HG02623 (cell line): ENCODE data around the gene CD248.
"Not testable (repeated sequence)": the region's sequence is repeated elsewhere in the genome, so short reads cannot be mapped to it uniquely, and the experiment has no call there.

Experiments
- ATAC-seq: cut with Tn5 transposase; IDR thresholded peaks from one replicate; pipeline ENCODE4 v1.9.1; 2021; ENCODE audit warnings: moderate library complexity; ENCODE audit not compliant: unreplicated experiment

Gene CD248

GRCh38 chr11:66329165-66329673 lies 12.4 kb upstream of the CD248 start:
- no peak for ATAC-seq

DNA sequence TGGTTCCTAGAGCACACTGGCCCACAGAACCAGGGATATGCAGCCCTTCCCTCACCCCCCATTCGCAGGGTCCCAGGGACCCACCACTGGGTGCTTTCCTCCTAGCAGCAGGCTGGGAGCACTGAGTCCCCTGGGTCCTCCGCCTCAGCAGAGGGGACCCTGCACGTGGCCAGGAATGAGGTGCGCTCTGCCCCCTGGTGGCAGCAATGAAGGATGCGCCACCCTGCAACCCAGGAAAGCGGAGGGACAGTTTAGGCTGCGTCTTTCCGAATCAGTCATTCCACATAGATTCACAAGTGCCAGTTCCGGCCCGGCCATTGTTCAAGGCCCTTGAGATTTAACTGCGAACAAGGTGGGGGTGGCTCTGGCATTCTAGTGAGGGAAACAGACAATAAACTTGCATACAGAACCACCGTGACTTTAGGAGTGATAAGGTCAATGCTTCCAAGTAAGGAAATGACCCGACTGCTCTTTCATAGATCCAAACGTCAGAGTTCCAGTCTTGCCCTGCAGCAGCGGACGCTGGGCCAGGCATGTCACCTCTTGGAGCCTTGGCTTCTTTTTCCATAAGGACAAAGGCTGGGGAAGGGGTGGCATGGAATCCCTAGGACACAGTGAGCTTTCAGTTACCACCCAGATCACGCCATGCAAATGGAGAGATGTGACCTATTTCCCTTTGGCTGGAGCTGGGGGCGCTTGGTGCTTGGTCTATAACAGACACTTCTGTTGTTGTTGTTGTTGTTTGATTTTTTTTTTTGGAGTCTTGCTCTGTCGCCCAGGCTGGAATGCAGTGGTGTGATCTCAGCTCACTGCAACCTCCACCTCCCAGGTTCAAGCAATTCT lies 11.7 kb upstream of the CD248 start:
- no peak for ATAC-seq

DNA sequence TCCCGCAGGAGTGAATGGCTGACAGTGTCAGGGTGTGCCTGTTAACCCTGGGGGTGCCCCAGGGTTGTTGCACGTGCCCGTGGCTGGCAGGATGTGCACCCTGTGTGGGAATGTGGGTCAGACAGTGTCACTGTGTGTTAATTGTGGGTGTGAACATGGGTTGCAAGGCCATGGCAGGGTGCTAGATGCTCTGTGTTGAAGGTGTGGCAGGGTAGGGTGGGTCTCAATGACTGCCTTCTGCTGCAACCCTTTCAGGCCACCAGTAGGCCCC lies 11.1 kb upstream of the CD248 start:
- ATAC-seq = no peak

DNA sequence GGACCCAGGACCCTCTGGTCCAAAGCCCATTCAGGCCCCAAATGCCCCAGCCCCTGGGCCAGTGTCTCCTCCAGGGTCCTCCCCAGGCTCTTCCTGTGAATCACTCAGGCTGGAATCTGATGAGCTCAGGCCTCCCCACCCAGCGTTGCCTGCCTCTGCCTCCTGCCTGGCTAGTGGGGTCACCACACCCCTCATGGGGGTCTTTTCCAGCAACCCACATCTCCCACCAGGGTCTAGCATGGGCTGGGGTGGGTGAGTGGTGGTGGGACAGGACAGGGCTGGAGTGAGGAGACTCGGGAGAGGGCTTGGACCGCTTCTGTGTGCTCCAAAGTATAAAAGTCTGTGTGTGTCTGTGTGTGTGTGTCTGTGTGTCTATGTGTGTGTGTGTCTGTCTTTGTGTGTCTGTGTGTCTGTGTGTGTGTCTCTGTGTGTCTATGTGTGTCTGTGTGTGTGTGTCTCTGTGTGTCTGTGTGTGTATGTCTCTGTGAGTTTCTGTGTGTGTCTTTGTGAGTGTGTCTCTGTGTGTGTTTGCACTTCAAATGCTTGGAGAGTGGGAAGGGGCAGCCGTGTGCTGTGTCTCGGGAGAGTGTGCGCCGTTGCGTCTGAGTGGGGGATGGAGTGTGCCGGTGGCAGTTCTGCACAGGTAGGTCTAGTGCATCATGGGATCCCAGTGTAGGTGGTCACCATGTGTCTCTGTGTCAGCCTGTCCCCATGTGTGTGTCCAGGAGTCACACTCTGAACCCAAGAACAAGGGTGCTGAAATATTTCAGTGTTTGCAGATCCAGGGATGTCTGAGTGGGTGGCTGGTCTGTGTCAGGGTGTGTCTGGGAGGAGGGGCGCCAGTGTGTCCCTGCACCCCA lies 10.6 kb upstream of the CD248 start:
- ATAC-seq = no peak

GRCh38 chr11:66326261-66327111 lies 9.6 kb upstream of the CD248 start:
- ATAC-seq = no peak

- no peak for ATAC-seq
Observed at GRCh38 chr11:66325263-66325671, 8.4 kb upstream of the CD248 start.

GRCh38 chr11:66324664-66325063 lies 7.8 kb upstream of the CD248 start:
- ATAC-seq = no peak

DNA sequence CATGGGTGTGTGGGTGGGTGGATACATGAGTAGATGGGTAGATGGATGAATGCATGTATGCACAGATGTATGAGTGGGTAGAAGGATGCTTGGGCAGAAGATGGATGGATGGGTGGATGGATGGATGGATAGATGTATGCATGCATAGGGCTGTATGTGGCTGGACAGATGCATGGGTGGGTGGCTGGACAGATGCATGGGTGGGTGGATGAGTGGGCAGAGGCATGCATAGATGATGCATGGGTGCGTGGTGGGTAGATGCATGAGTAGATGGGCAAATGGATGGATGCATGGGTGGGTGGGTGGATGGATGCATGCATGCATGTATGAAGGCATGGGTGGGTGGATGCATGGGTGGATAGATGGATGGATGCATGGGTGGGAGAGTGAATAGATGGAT lies 6.8 kb upstream of the CD248 start:
- ATAC-seq = no peak

DNA sequence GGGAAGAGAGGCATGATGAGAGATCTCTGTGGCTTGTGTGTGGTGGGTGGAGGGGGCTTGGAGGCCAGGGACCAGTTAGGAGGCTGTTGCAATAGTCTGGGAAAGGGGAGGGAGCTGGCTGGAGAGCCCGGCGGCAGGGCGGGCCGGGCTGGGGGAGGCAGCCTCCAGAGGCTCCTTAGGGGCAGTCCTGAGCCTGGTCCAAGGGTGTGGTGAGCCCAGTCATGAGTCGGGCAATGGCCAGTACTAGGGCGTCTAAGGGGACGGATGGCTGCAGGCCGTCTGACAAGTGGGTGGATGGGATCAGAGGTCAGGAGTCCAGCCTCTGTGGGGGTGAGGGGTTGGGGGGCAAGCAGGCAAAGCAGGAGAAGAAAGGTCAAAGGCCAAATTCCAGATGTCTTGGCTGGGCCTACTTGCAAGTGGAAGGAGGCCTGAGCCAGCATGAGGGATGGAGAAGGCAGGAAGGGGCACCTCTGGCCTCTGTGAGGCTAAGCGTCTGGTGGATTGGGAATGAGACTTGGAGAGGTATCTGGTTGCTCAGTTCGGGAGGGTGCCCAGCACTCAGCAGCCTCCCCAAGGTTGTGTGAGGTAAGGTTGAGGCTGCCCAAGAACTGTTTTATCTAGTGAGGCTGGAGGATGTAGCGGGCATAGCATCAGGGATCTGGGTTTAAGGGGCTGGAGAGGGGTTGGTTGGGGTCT lies 6.0 kb upstream of the CD248 start:
- ATAC-seq = no peak

- ATAC-seq = no peak
Observed at GRCh38 chr11:66321606-66322005, 4.8 kb upstream of the CD248 start.

DNA sequence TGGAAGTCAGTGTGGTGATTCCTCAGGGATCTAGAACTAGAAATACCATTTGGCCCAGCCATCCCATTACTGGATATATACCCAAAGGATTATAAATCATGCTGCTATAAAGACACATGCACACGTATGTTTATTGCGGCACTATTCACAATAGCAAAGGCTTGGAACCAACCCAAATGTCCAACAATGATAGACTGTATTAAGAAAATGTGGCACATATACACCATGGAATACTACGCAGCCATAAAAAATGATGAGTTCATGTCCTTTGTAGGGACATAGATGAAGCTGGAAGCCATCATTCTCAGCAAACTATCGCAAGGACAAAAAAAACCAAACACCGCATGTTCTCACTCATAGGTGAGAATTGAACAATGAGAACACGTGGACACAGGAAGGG lies 3.9 kb upstream of the CD248 start:
- not testable (repeated sequence) for ATAC-seq

GRCh38 chr11:66320289-66320688 lies 3.4 kb upstream of the CD248 start:
- not testable (repeated sequence) for ATAC-seq

DNA sequence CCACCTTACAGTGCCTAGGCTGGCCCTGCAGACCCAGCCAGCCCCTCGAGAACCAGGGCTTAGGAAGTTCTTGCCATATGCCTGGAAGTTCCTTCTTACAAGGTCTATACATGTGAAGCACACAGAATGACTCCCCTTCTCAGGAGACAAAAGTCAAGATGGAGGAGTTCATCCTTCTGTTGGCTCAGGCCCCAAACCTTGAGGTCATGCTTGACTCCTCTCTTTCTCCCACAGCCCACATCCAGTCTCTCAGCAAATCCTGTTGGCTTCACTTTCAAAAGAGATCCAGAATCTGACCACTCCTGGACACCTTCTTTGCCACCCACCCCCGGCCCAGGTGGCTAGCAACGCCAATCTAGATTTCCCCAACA lies 1.7 kb upstream of the CD248 start:
- no peak for ATAC-seq

- ATAC-seq = no peak
Observed at GRCh38 chr11:66317723-66318599, 1.1 kb upstream of the CD248 start.

DNA sequence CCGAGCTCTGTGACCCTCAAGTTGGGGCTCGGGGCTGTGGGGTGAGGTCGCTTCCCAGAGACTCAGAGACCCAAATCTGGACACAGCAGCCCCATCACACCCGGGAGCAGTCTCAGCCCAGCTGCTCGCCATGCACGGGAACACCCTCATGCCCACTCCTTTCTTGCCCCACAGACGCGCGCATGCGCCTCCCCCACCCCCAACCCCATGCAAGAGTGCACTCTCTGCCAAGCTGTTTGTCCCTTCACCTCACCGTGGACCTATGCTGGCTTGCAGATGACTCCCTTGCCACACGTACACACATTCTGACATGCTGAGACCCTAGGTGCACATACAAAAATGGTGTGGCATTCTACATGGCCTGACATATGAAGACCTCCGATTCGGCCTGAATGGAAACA lies 478 bp upstream of the CD248 start:
- ATAC-seq = no peak

DNA sequence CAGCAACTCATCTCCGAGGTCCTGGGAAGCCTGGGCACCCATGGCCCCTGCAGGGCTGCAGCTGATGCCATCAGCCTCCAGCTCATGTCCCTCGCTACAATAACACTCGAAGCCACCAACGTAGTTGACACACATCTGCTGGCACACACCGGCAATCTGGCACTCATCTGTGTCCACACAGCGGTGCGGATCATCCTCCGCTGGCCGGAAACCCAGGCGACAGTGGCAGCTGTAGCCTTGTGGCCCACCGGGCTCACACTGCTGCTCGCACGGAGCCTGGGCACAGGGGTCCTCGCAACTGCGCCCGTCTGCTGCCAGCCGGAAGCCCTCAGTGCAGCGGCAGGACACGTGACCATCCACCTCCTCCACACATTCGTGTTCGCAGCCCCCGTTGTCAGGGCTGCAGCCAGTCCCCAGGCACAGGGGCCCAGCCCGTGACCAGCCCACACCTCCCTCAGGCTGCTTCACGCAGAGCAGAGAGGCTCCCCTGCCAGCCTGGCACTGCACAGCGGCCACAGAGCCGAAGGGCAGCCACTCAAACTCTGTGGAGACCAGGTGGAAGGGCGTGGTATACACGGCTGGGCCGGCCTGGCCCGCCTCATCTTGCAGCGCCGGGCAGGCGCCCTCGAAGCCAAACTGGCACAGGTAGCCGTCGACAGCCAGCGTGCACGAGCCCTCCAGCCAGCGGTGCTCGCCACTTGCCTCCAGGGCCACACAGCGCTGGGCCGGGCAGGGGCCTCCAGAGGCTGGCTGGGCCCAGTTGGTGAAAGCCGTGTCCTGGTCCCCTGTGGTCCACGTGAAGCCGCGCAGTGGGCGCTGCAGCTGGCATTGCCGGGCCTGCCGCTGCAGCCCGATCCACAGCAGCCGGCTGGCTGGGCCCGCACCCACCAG lies 678 bp downstream of the CD248 start:
- ATAC-seq = no peak

DNA sequence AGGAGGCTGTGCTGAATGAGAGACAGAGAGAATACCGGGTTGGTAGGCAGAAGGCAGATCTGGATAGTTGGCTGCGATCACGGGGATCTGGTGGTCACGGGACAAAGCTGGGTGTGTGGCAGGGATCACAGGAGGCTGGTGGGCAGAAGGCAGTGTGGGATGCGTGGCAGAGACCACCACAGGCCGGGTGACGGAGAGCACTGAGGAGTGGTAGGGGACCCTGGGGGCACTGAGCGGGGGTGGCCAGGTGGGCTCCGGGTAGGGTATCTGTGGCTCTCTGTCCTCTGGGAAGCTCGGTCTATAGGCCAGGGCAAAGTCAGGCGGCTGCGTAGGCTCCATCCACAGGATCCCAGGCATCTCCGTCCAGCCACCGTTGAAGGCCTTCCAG lies 1.4 kb downstream of the CD248 start:
- no peak for ATAC-seq

- no peak for ATAC-seq
Observed at GRCh38 chr11:66314561-66315497, 2.0 kb downstream of the CD248 start.
